ENCODE results near the gene RMDN3. TPM values are rescaled to one million over a fixed set of nuclear protein-coding genes. Genes with fewer than 3 reads are reported as not detected.

RMDN3 gene
- total and polyA plus RNA-seq, 2 experiments from 2014 or later: 26.0 to 46.8 TPM

- Histone ChIP-seq H3K4me3 (no peak overlapping the region), H3K27me3 (no peaks in the 10 kb centered on the region), H3K36me3 (replicated peaks; ENCODE audit: insufficient read depth, low read depth) (no peaks in the 10 kb centered on the region), H3K79me2 (no peaks in the 10 kb centered on the region), H3K4me1 (ENCODE audit: insufficient read depth) (no peaks in the 10 kb centered on the region), H3K9me3 (ENCODE audit: low read depth) (no peaks in the 10 kb centered on the region), H3K4me2 (no peak overlapping the region), H2AFZ (no peak overlapping the region), H3K27ac (no peak overlapping the region), H4K20me1 (ENCODE audit: insufficient read depth, poor library complexity, severe bottlenecking) (no peaks in the 10 kb centered on the region), H3K9me2 (replicated peaks; ENCODE audit: insufficient read depth) (no peaks in the 10 kb centered on the region)
- no peak for TF ChIP-seq CTCF (IDR thresholded peaks at IDR 0.05; ENCODE audit: poor library complexity)
- TF ChIP-seq EZH2 (IDR thresholded peaks at IDR 0.05; ENCODE audit: borderline replicate concordance): no peak
- no peak for TF ChIP-seq EZH2phosphoT487 (IDR thresholded peaks at IDR 0.05; ENCODE audit: low read depth, severe bottlenecking, unreplicated experiment)
- no peak for DNase-seq (ENCODE audit: low spot score)
- 100% methylated on average over 1 of the region's 1 CpG for WGBS (ENCODE audit: low lambda C conversion rate, missing lambda C conversion rate)
Measured at GRCh38 chr15:40721701-40722100, 33.4 kb downstream of the RMDN3 start.

DNA sequence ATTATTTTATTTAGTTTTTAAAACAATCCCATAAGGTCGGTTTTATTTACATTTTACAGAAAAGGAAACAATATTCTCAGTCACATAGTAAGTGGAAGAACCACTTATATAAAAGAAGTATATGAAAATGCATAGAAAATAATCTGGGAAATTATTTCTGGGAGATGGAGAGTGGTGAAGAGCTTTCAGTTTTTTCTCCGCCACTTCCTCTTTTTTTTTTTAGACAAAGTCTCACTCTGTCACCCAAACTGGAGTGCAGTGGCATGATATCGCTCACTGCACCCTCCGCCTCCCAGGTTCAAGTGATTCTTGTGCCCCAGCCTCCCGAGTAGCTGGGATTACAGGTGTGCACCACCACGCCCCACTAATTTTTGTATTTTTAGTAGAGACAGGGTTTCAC, 38.9 kb downstream of the RMDN3 start:
- no peaks in the 10 kb centered on the region for H3K4me1 ChIP-seq (ENCODE audit: insufficient read depth)
- no peak overlapping the region for H3K4me2 ChIP-seq
- no peaks in the 10 kb centered on the region for H4K20me1 ChIP-seq (ENCODE audit: insufficient read depth, poor library complexity, severe bottlenecking)
- H3K9me2 ChIP-seq (replicated peaks; ENCODE audit: insufficient read depth): no peaks in the 10 kb centered on the region
- no peak overlapping the region for H3K4me3 ChIP-seq
- WGBS (ENCODE audit: low lambda C conversion rate, missing lambda C conversion rate): 97% methylated on average over 6 of the region's 6 CpGs
- H3K27me3 ChIP-seq: no peaks in the 10 kb centered on the region
- no peak overlapping the region for H3K27ac ChIP-seq
- TF ChIP-seq CTCF (IDR thresholded peaks at IDR 0.05; ENCODE audit: poor library complexity): no peak
- no peaks in the 10 kb centered on the region for H3K36me3 ChIP-seq (replicated peaks; ENCODE audit: insufficient read depth, low read depth)
- no peak overlapping the region for H2AFZ ChIP-seq
- H3K9me3 ChIP-seq (ENCODE audit: low read depth): no peaks in the 10 kb centered on the region
- H3K79me2 ChIP-seq: no peaks in the 10 kb centered on the region
- no peak for DNase-seq (ENCODE audit: low spot score)

DNA sequence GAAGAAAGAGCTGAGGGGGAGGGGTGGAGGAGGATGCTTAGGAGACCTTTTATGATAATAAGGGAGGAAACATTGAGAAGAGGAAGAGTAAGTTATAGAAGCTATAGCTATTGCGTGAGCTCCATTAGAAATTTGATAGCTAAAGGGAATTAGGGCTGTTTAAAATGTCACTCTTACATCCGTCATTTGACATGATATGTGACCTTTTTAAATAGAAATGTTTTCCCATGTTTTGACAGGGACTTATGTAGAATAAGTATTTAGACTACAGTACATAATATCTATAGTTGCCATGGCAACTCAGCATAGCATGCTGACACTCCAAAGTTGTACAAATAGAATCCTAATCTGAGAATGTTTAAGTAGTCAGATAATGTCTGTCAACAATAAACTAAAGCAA, 40.9 kb downstream of the RMDN3 start:
- Histone ChIP-seq H2AFZ (no peak overlapping the region), H3K4me2 (no peak overlapping the region), H3K9me3 (ENCODE audit: low read depth) (no peaks in the 10 kb centered on the region), H3K36me3 (replicated peaks; ENCODE audit: insufficient read depth, low read depth) (no peaks in the 10 kb centered on the region), H4K20me1 (ENCODE audit: insufficient read depth, poor library complexity, severe bottlenecking) (no peaks in the 10 kb centered on the region), H3K4me3 (no peak overlapping the region), H3K9me2 (replicated peaks; ENCODE audit: insufficient read depth) (no peaks in the 10 kb centered on the region), H3K79me2 (no peaks in the 10 kb centered on the region), H3K4me1 (ENCODE audit: insufficient read depth) (no peaks in the 10 kb centered on the region), H3K27ac (no peak overlapping the region), H3K27me3 (no peaks in the 10 kb centered on the region)
- DNase-seq (ENCODE audit: low spot score): no peak
- 69% methylated on average over 2 of the region's 2 CpGs for WGBS (ENCODE audit: low lambda C conversion rate, missing lambda C conversion rate)
- TF ChIP-seq CTCF (IDR thresholded peaks at IDR 0.05; ENCODE audit: poor library complexity) (no peak), EZH2 (IDR thresholded peaks at IDR 0.05; ENCODE audit: borderline replicate concordance) (no peak), EZH2phosphoT487 (IDR thresholded peaks at IDR 0.05; ENCODE audit: low read depth, severe bottlenecking, unreplicated experiment) (no peak)

DNA sequence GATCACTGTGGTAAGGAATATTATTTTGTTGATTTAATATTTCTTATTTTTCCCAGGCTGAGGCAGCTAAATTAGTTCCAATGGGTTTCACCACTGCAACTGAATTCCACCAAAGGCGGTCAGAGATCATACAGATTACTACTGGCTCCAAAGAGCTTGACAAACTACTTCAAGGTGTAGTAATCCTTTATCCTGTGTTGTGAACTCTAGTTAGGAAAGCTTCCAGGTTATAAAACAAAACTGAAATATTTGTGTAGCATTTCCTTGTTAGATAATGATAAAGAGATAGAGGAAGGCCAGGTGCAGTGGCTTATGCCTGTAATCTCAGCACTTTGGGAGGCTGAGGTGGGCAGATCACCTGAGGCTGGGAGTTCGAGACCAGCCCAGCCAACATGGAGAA, 48.9 kb downstream of the RMDN3 start:
- no peak overlapping the region for H2AFZ ChIP-seq
- H3K27ac ChIP-seq: no peak overlapping the region
- no peaks in the 10 kb centered on the region for H3K79me2 ChIP-seq
- no peaks in the 10 kb centered on the region for H4K20me1 ChIP-seq (ENCODE audit: insufficient read depth, poor library complexity, severe bottlenecking)
- no peak overlapping the region for H3K4me2 ChIP-seq
- no peaks in the 10 kb centered on the region for H3K9me2 ChIP-seq (replicated peaks; ENCODE audit: insufficient read depth)
- TF ChIP-seq EZH2 (IDR thresholded peaks at IDR 0.05; ENCODE audit: borderline replicate concordance) (no peak), CTCF (IDR thresholded peaks at IDR 0.05; ENCODE audit: poor library complexity) (no peak), EZH2phosphoT487 (IDR thresholded peaks at IDR 0.05; ENCODE audit: low read depth, severe bottlenecking, unreplicated experiment) (no peak)
- DNase-seq (ENCODE audit: low spot score): peak; percentile 13
- no peaks in the 10 kb centered on the region for H3K4me1 ChIP-seq (ENCODE audit: insufficient read depth)
- no peak overlapping the region for H3K4me3 ChIP-seq
- 89% methylated on average over 2 of the region's 2 CpGs for WGBS (ENCODE audit: low lambda C conversion rate, missing lambda C conversion rate)
- H3K36me3 ChIP-seq (replicated peaks; ENCODE audit: insufficient read depth, low read depth): no peaks in the 10 kb centered on the region
- no peaks in the 10 kb centered on the region for H3K9me3 ChIP-seq (ENCODE audit: low read depth)
- H3K27me3 ChIP-seq: no peaks in the 10 kb centered on the region
